ENCODE results near the gene THPO.

The THPO gene

GRCh38 chr3:184346480-184347190 lies 31.4 kb downstream of the THPO start:
- H3K9me2 ChIP-seq (ENCODE audit: low read depth, low read length): no peaks in the 10 kb centered on the region
- no peaks in the 10 kb centered on the region for H4K20me1 ChIP-seq (ENCODE audit: insufficient read depth, low read length)
- no peak overlapping the region for H2AFZ ChIP-seq (ENCODE audit: low read length)
- no peak overlapping the region for H3K4me3 ChIP-seq (ENCODE audit: low read depth, low read length, poor library complexity, severe bottlenecking)
- no peaks in the 10 kb centered on the region for H3K79me2 ChIP-seq (ENCODE audit: insufficient read depth, low read length)
- no peaks in the 10 kb centered on the region for H3F3A ChIP-seq (ENCODE audit: insufficient read depth, low read length)
- H3K4me2 ChIP-seq (ENCODE audit: low read length): no peak overlapping the region
- no peaks in the 10 kb centered on the region for H3K4me1 ChIP-seq (ENCODE audit: insufficient read depth, low read length, severe bottlenecking)
- no peak overlapping the region for H3K27ac ChIP-seq (ENCODE audit: low read depth, low read length, poor library complexity, severe bottlenecking)
- H3K36me3 ChIP-seq (ENCODE audit: insufficient read depth, low read length): no peaks in the 10 kb centered on the region
- H3K9ac ChIP-seq (ENCODE audit: low read length): no peak overlapping the region
- no peaks in the 10 kb centered on the region for H3K9me3 ChIP-seq (ENCODE audit: low read length)
- H3K27me3 ChIP-seq (ENCODE audit: insufficient read depth, low read length): no peaks in the 10 kb centered on the region; the same call in 1 of the 2 replicates
- no peak for TF ChIP-seq EZH2 (IDR thresholded peaks at IDR 0.05; ENCODE audit: borderline replicate concordance, low read length)
- no peak for TF ChIP-seq CTCF (IDR thresholded peaks at IDR 0.05; ENCODE audit: low read length)

- TF ChIP-seq EZH2 (IDR thresholded peaks at IDR 0.05; ENCODE audit: borderline replicate concordance, low read length) (no peak), CTCF (IDR thresholded peaks at IDR 0.05; ENCODE audit: low read length) (peak; percentile 56)
- no peaks in the 10 kb centered on the region for H3K4me1 ChIP-seq (ENCODE audit: insufficient read depth, low read length, severe bottlenecking)
- H3K9me3 ChIP-seq (ENCODE audit: low read length): no peaks in the 10 kb centered on the region
- no peak overlapping the region for H3K4me2 ChIP-seq (ENCODE audit: low read length)
- no peak overlapping the region for H2AFZ ChIP-seq (ENCODE audit: low read length)
- H3K4me3 ChIP-seq (ENCODE audit: low read depth, low read length, poor library complexity, severe bottlenecking): no peak overlapping the region
- H3K36me3 ChIP-seq (ENCODE audit: insufficient read depth, low read length): no peaks in the 10 kb centered on the region
- H3K9me2 ChIP-seq (ENCODE audit: low read depth, low read length): no peaks in the 10 kb centered on the region
- H3F3A ChIP-seq (ENCODE audit: insufficient read depth, low read length): no peaks in the 10 kb centered on the region
- no peak overlapping the region for H3K9ac ChIP-seq (ENCODE audit: low read length)
- H3K27me3 ChIP-seq (ENCODE audit: insufficient read depth, low read length): no peaks in the 10 kb centered on the region; the same call in 1 of the 2 replicates
- no peaks in the 10 kb centered on the region for H3K79me2 ChIP-seq (ENCODE audit: insufficient read depth, low read length)
- H4K20me1 ChIP-seq (ENCODE audit: insufficient read depth, low read length): no peaks in the 10 kb centered on the region
- H3K27ac ChIP-seq (ENCODE audit: low read depth, low read length, poor library complexity, severe bottlenecking): no peak overlapping the region
These were observed 32.5 kb downstream of the THPO start for GRCh38 chr3:184345317-184346144.

GRCh38 chr3:184344579-184345316 lies 33.3 kb downstream of the THPO start:
- no peak overlapping the region for H3K9ac ChIP-seq (ENCODE audit: low read length)
- no peak overlapping the region for H3K4me2 ChIP-seq (ENCODE audit: low read length)

More at GRCh38 chr3:184344579-184345316, 33.3 kb downstream of the THPO start:
- Histone ChIP-seq H3K4me1 (ENCODE audit: insufficient read depth, low read length, severe bottlenecking) (no peaks in the 10 kb centered on the region), H4K20me1 (ENCODE audit: insufficient read depth, low read length) (no peaks in the 10 kb centered on the region), H3F3A (ENCODE audit: insufficient read depth, low read length) (no peaks in the 10 kb centered on the region), H3K9me2 (ENCODE audit: low read depth, low read length) (no peaks in the 10 kb centered on the region), H3K79me2 (ENCODE audit: insufficient read depth, low read length) (no peaks in the 10 kb centered on the region), H2AFZ (ENCODE audit: low read length) (no peak overlapping the region), H3K9me3 (ENCODE audit: low read length) (no peaks in the 10 kb centered on the region), H3K27me3 (ENCODE audit: insufficient read depth, low read length) (no peaks in the 10 kb centered on the region; the same call in 1 of the 2 replicates), H3K4me3 (ENCODE audit: low read depth, low read length, poor library complexity, severe bottlenecking) (no peak overlapping the region), H3K27ac (ENCODE audit: low read depth, low read length, poor library complexity, severe bottlenecking) (no peak overlapping the region), H3K36me3 (ENCODE audit: insufficient read depth, low read length) (no peaks in the 10 kb centered on the region)
- TF ChIP-seq EZH2 (IDR thresholded peaks at IDR 0.05; ENCODE audit: borderline replicate concordance, low read length) (no peak), CTCF (IDR thresholded peaks at IDR 0.05; ENCODE audit: low read length) (no peak)
